Astrocyte (in vitro differentiated cells and primary cell): ENCODE results near the gene CFAP99.

ENCODE experiments used
- EZH2 ChIP-seq: IDR thresholded peaks from 2 replicates; pipeline ENCODE4 v1.6.1; 2012; ENCODE audit warnings: mild to moderate bottlenecking, low read length, inconsistent platforms; ENCODE audit not compliant: insufficient read depth
- TF ChIP-seq, protein P1 (sequence below): IDR thresholded peaks from 2 replicates; pipeline ENCODE4 v1.5.1; 2011; ENCODE audit warnings: low read depth, mild to moderate bottlenecking, inconsistent platforms, low read length, moderate library complexity; ENCODE audit not compliant: insufficient read depth

DNA sequence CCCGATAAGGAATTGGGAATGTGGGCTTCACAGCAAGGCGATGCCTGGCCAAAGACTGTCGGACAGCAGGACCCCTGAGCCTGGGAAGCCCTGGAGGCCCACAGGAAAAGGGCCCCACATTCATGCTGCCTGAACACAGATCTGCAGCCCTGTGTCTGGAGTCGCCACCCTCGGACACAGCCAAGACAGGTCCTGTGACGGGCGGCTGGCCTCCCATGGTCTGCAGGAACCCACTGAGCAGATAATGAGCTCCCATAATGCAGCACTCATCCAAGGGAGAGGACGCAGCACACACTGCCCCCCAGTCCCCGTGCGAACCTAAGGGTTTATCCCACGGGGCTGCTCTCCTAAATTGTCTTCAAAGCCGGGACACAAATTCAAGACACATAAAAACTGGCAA is 30.9 kb upstream of the CFAP99 start:
- TF ChIP-seq, protein P1, sequence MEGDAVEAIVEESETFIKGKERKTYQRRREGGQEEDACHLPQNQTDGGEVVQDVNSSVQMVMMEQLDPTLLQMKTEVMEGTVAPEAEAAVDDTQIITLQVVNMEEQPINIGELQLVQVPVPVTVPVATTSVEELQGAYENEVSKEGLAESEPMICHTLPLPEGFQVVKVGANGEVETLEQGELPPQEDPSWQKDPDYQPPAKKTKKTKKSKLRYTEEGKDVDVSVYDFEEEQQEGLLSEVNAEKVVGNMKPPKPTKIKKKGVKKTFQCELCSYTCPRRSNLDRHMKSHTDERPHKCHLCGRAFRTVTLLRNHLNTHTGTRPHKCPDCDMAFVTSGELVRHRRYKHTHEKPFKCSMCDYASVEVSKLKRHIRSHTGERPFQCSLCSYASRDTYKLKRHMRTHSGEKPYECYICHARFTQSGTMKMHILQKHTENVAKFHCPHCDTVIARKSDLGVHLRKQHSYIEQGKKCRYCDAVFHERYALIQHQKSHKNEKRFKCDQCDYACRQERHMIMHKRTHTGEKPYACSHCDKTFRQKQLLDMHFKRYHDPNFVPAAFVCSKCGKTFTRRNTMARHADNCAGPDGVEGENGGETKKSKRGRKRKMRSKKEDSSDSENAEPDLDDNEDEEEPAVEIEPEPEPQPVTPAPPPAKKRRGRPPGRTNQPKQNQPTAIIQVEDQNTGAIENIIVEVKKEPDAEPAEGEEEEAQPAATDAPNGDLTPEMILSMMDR, result no peak
- TF ChIP-seq EZH2, result no peak
